Tibial artery (tissue), 4 donors: ENCODE data around the gene PJA1.

Experiments used
- DNase-seq, 2 donors: peaks; one replicate each; pipeline ENCODE4 v3.0.0-alpha.2; 2019
- H3K27ac ChIP-seq, 2 donors: fragments of 200-600 bp; sonication (generic) in 1 of 2; 1 replicate in 1 of 2; 2 replicates in 1 of 2; pipeline ENCODE4 v1.5.1; 2018 to 2019; ENCODE audit warnings: mild to moderate bottlenecking in 1 of 2
- H3K27me3 ChIP-seq, 2 donors: fragments of 200-600 bp; sonication (generic) in 1 of 2; one replicate each; pipeline versions ENCODE4 v1.5.1 to v1.6.0; 2016 to 2019
- H3K36me3 ChIP-seq, 3 donors: fragments of 200-600 bp; sonication (generic) in 2 of 3; one replicate each; pipeline ENCODE4 v1.5.1; 2016 to 2019; ENCODE audit warnings: mild to moderate bottlenecking in 2 of 3
- H3K4me1 ChIP-seq, 4 donors: fragments of 200-600 bp; sonication (generic) in 2 of 4; 1 replicate in 3 of 4; 2 replicates in 1 of 4; pipeline ENCODE4 v1.5.1; 2016 to 2019
- H3K4me3 ChIP-seq, 2 donors: fragments of 200-600 bp; sonication (generic) in 1 of 2; 1 replicate in 1 of 2; 2 replicates in 1 of 2; pipeline ENCODE4 v1.5.1; 2018 to 2019; ENCODE audit warnings: mild to moderate bottlenecking in 2 of 2
- H3K9me3 ChIP-seq, 3 donors: fragments of 200-600 bp; sonication (generic) in 1 of 3; one replicate each; pipeline ENCODE4 v1.5.1; 2016 to 2019
- CTCF ChIP-seq, 2 experiments: fragments of 200-600 bp in 1 of 2; fragments of 450-650 bp in 1 of 2; IDR thresholded peaks; one replicate each; pipeline ENCODE4 v1.5.1; 2017 to 2019; ENCODE audit warnings: antibody characterized with exemption in 2 of 2, mild to moderate bottlenecking in 1 of 2, moderate library complexity in 1 of 2
- intact Hi-C: fragments of 100-400 bp; cut with DNase I; formaldehyde crosslinking; loops from one replicate; pipeline ENCODE4 v1.15.0; 2023; ENCODE audit warnings: low total_unique reads

The PJA1 gene

GRCh38 chrX:69203638-69204037 lies 38.4 kb upstream of the PJA1 start:
- Histone ChIP-seq H3K27ac (no peak overlapping the region), H3K4me1 (no peaks in the 10 kb centered on the region), H3K36me3 (no peaks in the 10 kb centered on the region), H3K27me3 (no peaks in the 10 kb centered on the region), H3K9me3 (no peaks in the 10 kb centered on the region), H3K4me3 (no peak overlapping the region)
- intact Hi-C loops, result no loop called here
- no peak for DNase-seq
- TF ChIP-seq CTCF (IDR thresholded peaks at IDR 0.05), result no peak

- Histone ChIP-seq H3K27ac (no peak overlapping the region), H3K27me3 (no peaks in the 10 kb centered on the region), H3K9me3 (no peaks in the 10 kb centered on the region), H3K4me3 (no peak overlapping the region), H3K36me3 (no peaks in the 10 kb centered on the region), H3K4me1 (no peaks in the 10 kb centered on the region)
- TF ChIP-seq CTCF (IDR thresholded peaks at IDR 0.05), result no peak
- DNase-seq, result no peak
- intact Hi-C loops, result no loop called here
These were observed 32.4 kb upstream of the PJA1 start for GRCh38 chrX:69197690-69198089.

- Histone ChIP-seq H3K27ac (no peak overlapping the region), H3K9me3 (no peaks in the 10 kb centered on the region), H3K4me1 (no peaks in the 10 kb centered on the region), H3K36me3 (no peaks in the 10 kb centered on the region), H3K4me3 (no peak overlapping the region), H3K27me3 (no peaks in the 10 kb centered on the region)
- no peak for TF ChIP-seq CTCF (IDR thresholded peaks at IDR 0.05)
- DNase-seq, result no peak
- intact Hi-C loops, result no loop called here
These were observed 31.4 kb upstream of the PJA1 start for GRCh38 chrX:69196666-69197065.

GRCh38 chrX:69195810-69196209 lies 30.6 kb upstream of the PJA1 start:
- Histone ChIP-seq H3K27ac (no peak overlapping the region), H3K36me3 (no peaks in the 10 kb centered on the region), H3K4me3 (no peak overlapping the region), H3K4me1 (no peaks in the 10 kb centered on the region), H3K9me3 (no peaks in the 10 kb centered on the region), H3K27me3 (no peaks in the 10 kb centered on the region)
- TF ChIP-seq CTCF (IDR thresholded peaks at IDR 0.05), result no peak
- DNase-seq, result no peak
- intact Hi-C loops, result no loop called here

GRCh38 chrX:69195192-69195591 lies 29.9 kb upstream of the PJA1 start:
- Histone ChIP-seq H3K27ac (no peak overlapping the region), H3K4me1 (no peaks in the 10 kb centered on the region), H3K27me3 (no peaks in the 10 kb centered on the region), H3K36me3 (no peaks in the 10 kb centered on the region), H3K9me3 (no peaks in the 10 kb centered on the region), H3K4me3 (no peak overlapping the region)
- intact Hi-C loops, result no loop called here
- DNase-seq, result no peak
- no peak for TF ChIP-seq CTCF (IDR thresholded peaks at IDR 0.05)

GRCh38 chrX:69192603-69193002 lies 27.4 kb upstream of the PJA1 start:
- DNase-seq, result no peak

More at GRCh38 chrX:69192603-69193002, 27.4 kb upstream of the PJA1 start:
- Histone ChIP-seq H3K27ac (no peak overlapping the region), H3K4me1 (no peaks in the 10 kb centered on the region), H3K4me3 (no peak overlapping the region), H3K9me3 (no peaks in the 10 kb centered on the region), H3K36me3 (no peaks in the 10 kb centered on the region), H3K27me3 (no peaks in the 10 kb centered on the region)
- intact Hi-C loops, result no loop called here
- no peak for TF ChIP-seq CTCF (IDR thresholded peaks at IDR 0.05)
